HG02884 (cell line): ENCODE data around the gene BMERB1.
"Not testable (repeated sequence)": the region's sequence is repeated elsewhere in the genome, so short reads cannot be mapped to it uniquely, and the experiment has no call there.

Experiments
- ATAC-seq: cut with Tn5 transposase; IDR thresholded peaks from one replicate; pipeline ENCODE4 v1.9.1; 2021; ENCODE audit warnings: mild to moderate bottlenecking, moderate library complexity; ENCODE audit not compliant: unreplicated experiment

The BMERB1 gene

GRCh38 chr16:15434425-15435215 lies at the start of gene BMERB1:
Gene BMERB1 (plus strand): TSS chr16:15434588. CDS start chr16:15434654, 66 bp downstream.
- ATAC-seq = no peak

DNA sequence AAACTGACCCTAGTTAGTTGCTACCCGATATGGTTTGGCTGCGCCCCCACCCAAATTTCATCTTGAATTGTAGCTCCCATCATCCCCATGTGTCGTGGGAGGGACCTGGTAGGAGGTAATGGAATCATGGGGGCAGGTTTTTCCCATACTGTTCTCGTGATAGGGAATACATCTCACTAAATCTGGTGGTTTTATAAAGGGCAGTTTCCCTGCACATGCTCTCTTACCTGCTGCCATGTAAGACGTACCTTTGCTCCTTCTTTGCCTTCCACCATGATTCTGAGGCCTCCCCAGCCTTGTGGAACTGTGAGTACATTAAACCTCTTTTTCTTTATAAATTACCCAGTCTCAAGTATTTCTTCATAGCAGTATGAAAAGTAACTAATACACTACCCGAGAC lies 46.3 kb upstream of the BMERB1 start:
- not testable (repeated sequence) for ATAC-seq

DNA sequence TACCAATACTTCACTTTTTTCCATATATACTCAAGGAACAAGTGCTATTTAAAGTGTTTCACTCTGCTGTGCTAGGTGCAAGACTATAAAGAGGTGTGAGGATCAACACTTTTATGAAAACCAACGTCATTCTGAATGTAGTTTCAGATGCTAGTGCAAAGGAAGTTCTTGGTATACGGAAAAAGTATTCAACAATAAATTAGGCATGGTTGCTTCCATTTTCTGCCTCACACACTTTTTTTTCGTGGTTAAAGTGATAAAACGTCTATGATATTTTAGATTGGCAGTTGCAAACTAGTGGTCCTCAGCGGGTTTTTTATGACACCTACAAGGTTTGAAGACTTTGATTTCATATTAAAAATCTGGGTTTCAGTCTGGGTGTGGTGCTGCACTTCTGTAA lies 44.5 kb upstream of the BMERB1 start:
- ATAC-seq = not testable (repeated sequence)

- ATAC-seq = not testable (repeated sequence)
Measured at GRCh38 chr16:15393025-15393424, 41.4 kb upstream of the BMERB1 start.

DNA sequence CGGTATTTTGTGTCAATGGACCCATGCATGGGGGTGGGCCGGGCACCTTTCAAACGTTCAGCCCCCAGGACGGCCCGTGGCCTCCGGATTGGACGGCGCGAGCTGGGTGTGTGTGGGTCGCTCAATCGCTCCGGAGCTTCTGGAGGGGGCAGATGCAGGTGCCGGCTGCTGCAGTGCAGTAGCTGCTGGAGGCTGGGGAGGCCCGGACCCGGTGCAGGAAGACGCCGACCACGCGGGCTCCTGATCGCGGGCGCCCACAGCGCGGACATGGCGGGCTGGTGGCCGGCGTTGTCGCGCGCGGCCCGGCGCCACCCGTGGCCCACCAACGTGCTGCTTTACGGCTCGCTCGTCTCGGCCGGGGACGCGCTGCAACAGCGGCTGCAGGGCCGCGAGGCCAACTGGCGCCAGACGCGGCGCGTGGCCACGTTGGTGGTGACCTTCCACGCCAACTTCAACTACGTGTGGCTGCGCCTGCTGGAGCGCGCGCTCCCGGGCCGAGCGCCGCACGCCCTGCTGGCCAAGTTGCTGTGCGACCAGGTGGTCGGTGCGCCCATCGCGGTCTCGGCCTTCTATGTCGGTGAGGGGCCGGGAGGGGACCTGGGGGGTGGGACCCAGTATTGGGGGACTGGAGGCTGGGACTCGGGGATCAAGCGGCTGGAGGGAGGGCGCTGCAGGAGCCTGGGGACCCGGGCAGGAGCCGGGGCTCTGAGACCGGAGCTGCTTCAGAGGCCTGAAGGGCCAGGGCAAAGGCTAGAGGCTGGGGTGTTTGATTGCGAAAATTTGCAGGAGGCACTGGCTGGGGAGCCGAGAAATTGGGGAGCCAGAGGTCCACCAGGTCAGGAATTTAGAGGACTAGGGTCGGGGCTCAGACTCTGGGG lies 38.5 kb upstream of the BMERB1 start, which contains the start of gene MPV17L:
MPV17L (plus strand) TSS at position 124 of the 878 bp plus-strand sequence; CDS start at position 268, 144 bp downstream.
- not testable (repeated sequence) for ATAC-seq

DNA sequence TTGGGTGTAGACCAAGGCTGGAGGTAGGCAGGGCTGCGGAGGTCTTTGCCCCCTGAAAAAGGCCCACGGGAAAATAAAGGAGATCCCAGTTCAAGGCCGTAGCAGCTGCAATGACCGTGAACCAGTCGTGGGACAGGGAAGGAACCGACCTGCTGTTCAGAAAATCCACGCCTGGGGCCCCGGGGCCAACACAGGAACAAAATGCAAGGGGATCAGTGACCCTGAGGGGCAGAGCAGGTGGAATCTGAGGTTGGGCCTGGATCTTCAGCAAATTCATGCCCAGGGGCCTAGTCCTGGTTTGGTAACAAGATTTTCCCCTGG lies 37.9 kb upstream of the BMERB1 start:
- ATAC-seq = not testable (repeated sequence)

- no peak for ATAC-seq
Measured at GRCh38 chr16:15396948-15397594, 37.3 kb upstream of the BMERB1 start.

GRCh38 chr16:15398618-15399316 lies 35.6 kb upstream of the BMERB1 start:
- no peak for ATAC-seq

DNA sequence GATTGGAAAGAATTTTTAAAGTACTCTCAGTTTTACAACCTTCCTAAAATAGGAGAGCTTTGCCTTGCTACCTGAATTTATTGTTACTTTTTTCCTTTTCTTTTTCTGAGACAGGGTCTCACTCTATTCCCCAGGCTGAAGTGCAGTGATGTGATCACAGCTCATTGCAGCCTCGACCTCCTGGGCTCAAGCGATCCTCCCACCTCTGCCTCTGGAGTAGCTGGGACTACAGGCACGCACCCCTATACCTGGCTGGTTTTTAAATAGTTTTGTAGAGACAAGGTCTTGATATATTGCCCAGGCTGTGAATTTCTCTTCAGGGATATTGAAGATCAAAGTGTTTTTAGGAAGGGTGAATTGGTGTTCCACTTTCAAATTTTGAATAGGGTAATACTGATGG lies 35.1 kb upstream of the BMERB1 start:
- ATAC-seq = no peak

- not testable (repeated sequence) for ATAC-seq
Measured at GRCh38 chr16:15400314-15400713, 34.1 kb upstream of the BMERB1 start.

GRCh38 chr16:15401972-15402371 lies 32.4 kb upstream of the BMERB1 start:
- no peak for ATAC-seq

- no peak for ATAC-seq
Measured at GRCh38 chr16:15403392-15403995, 30.9 kb upstream of the BMERB1 start.

- not testable (repeated sequence) for ATAC-seq
Measured at GRCh38 chr16:15404091-15404490, 30.3 kb upstream of the BMERB1 start.

- no peak for ATAC-seq
Measured at GRCh38 chr16:15404792-15405191, 29.6 kb upstream of the BMERB1 start.

DNA sequence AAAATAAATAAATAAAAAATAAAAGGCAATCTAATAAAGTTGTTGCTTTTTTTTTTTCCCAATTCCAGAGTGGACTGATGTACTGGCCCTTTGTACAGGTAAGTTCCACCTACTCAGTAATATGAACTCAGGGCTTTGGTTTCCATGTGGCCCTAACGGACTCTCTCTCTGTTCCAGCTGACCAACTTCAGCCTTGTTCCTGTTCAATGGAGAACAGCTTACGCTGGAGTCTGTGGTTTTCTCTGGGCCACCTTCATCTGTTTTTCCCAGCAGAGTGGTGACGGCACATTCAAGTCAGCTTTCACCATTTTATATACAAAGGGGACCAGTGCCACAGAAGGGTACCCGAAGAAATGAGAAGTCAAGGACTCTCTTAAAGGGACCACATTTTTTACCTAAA lies 26.6 kb upstream of the BMERB1 start:
- not testable (repeated sequence) for ATAC-seq

- not testable (repeated sequence) for ATAC-seq
Measured at GRCh38 chr16:15409476-15409875, 24.9 kb upstream of the BMERB1 start.

DNA sequence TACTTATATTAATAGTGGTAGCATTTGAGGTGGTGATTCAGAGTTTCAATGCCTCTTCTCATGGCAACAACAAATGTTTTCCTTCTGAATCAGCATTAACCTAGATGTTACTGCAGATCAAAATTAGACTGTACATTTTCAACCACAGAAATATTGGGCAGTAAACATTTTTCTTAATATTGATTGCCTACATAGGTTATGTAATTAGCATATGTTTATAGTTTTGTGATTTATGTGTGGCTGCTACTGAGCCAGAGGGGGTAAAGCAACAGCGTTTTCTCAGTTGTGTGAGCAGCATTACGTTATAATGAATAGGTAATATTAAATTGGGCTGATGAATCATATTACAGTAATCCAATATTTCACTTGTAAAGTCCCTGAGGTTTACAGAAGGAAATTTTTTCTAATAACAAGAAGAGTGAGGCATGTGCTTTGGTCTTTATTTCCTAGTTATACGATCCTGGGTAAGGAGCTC lies 18.8 kb upstream of the BMERB1 start:
- ATAC-seq = no peak

- ATAC-seq = no peak
Measured at GRCh38 chr16:15417197-15417596, 17.2 kb upstream of the BMERB1 start.

GRCh38 chr16:15418206-15418605 lies 16.2 kb upstream of the BMERB1 start:
- ATAC-seq = no peak

DNA sequence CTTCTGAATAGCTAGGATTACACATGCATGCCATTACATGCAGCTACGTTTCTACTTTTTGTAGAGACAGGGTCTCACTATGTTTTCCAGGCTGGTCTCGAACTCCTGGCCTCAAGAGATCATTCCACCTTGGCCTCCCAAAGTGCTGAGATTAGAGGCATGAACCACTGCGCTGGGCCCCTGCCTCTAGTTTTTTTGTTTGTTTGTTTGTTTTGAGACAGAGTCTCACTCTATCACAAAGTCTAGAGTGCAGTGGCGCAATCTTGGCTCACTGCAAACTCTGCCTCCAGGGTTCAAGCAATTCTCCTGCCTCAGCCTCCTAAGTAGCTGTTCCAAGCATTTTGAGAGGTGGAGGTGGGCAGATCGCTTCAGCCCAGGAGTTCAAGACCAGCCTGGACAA lies 12.7 kb upstream of the BMERB1 start:
- ATAC-seq = not testable (repeated sequence)
